ENCODE results near the gene CAPZB. TPM values are rescaled to one million over a fixed set of nuclear protein-coding genes. Genes with fewer than 3 reads are reported as not detected.
A peak's percentile ranks its signal among the peaks of the same experiment; 100 is the strongest.

CAPZB gene
- total RNA-seq, 1 experiment from 2014 or later: 198 TPM

GRCh38 chr1:19419691-19420090 lies 65.6 kb downstream of the CAPZB start:
- no peaks in the 10 kb centered on the region for H3K27me3 Mint-ChIP-seq (ENCODE audit: unreplicated experiment)
- no peak overlapping the region for H3K4me3 Mint-ChIP-seq (ENCODE audit: low read depth, unreplicated experiment)
- BruUV-seq (replicated peaks): no TSS peak
- intact Hi-C loops (cut with micrococcal nuclease; ENCODE audit: unreplicated experiment): no loop called here
- no peaks in the 10 kb centered on the region for H3K9me3 Mint-ChIP-seq (ENCODE audit: low read depth, unreplicated experiment)
- DNase-seq: no peak
- no peak for TF ChIP-seq CTCF (IDR thresholded peaks at IDR 0.05; ENCODE audit: unreplicated experiment)
- no peak overlapping the region for H3K27ac Mint-ChIP-seq (ENCODE audit: unreplicated experiment)
- H3K4me1 Mint-ChIP-seq (ENCODE audit: low read depth, unreplicated experiment): no peaks in the 10 kb centered on the region
- CTCF ChIA-PET: no interaction called here
- H3K36me3 Mint-ChIP-seq (ENCODE audit: insufficient read depth, unreplicated experiment): peaks cover 22% of the 10 kb centered on the region

DNA sequence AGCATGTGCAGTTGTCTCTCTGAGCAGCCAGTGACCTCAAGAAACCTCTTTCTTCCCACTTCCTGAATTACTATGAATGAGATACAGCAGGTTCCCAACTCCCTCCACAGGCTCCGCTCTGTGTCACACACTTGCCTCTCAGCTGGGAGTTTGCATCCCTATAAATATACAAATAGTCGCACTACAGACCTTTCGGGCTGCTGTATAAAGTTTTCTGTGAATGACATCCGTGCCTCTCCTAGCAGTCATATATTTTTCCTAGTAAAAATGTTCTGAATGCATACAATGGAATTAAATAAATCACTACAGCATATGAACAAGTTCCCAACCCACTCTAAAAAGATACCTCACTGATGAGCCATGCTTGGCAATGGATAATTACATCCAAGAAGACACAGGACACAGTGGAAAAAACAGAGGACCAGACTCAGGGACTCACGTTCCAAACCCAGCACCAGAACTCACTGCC lies 66.8 kb downstream of the CAPZB start:
- CTCF ChIA-PET: no interaction called here
- no peak for DNase-seq
- peaks cover 26% of the 10 kb centered on the region for H3K36me3 Mint-ChIP-seq (ENCODE audit: insufficient read depth, unreplicated experiment)
- H3K4me3 Mint-ChIP-seq (ENCODE audit: low read depth, unreplicated experiment): no peak overlapping the region
- H3K9me3 Mint-ChIP-seq (ENCODE audit: low read depth, unreplicated experiment): no peaks in the 10 kb centered on the region
- intact Hi-C loops (cut with micrococcal nuclease; ENCODE audit: unreplicated experiment): no loop called here
- BruUV-seq (replicated peaks): TSS peak; percentile 16
- no peak overlapping the region for H3K27ac Mint-ChIP-seq (ENCODE audit: unreplicated experiment)
- H3K27me3 Mint-ChIP-seq (ENCODE audit: unreplicated experiment): no peaks in the 10 kb centered on the region
- H3K4me1 Mint-ChIP-seq (ENCODE audit: low read depth, unreplicated experiment): no peaks in the 10 kb centered on the region
- no peak for TF ChIP-seq CTCF (IDR thresholded peaks at IDR 0.05; ENCODE audit: unreplicated experiment)

DNA sequence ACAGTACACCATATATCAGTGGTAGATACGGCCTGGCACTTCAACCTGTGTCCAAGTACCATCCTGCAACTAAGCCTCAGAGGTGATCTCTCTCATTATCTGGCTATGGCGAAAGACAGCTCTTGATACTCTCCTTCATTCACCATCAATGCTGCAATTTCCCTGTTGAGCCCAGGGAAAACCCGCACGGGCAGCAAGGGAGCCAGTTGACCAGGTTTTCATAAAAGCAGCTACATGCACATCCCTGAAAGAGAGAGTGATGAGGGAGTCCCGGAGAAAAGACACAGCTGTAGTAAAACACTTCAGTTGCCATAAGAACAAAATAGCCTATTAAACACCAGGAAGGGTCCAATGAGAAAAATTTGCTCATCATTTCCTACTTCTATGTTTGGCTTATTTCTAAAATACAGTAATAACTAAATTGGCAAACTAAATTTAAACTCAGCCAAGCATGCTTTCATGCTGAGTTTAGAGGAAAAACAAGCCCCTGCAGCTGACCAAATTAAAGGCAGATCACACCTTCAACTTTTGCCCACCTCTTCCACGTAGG lies 68.3 kb downstream of the CAPZB start:
- H3K36me3 Mint-ChIP-seq (ENCODE audit: insufficient read depth, unreplicated experiment): peaks cover 22% of the 10 kb centered on the region
- no peak for TF ChIP-seq CTCF (IDR thresholded peaks at IDR 0.05; ENCODE audit: unreplicated experiment)
- no peaks in the 10 kb centered on the region for H3K27me3 Mint-ChIP-seq (ENCODE audit: unreplicated experiment)
- intact Hi-C loops (cut with micrococcal nuclease; ENCODE audit: unreplicated experiment): no loop called here
- H3K9me3 Mint-ChIP-seq (ENCODE audit: low read depth, unreplicated experiment): no peaks in the 10 kb centered on the region
- DNase-seq: no peak
- H3K27ac Mint-ChIP-seq (ENCODE audit: unreplicated experiment): no peak overlapping the region
- no peak overlapping the region for H3K4me3 Mint-ChIP-seq (ENCODE audit: low read depth, unreplicated experiment)
- CTCF ChIA-PET: no interaction called here
- BruUV-seq (replicated peaks): no TSS peak
- H3K4me1 Mint-ChIP-seq (ENCODE audit: low read depth, unreplicated experiment): no peaks in the 10 kb centered on the region

DNA sequence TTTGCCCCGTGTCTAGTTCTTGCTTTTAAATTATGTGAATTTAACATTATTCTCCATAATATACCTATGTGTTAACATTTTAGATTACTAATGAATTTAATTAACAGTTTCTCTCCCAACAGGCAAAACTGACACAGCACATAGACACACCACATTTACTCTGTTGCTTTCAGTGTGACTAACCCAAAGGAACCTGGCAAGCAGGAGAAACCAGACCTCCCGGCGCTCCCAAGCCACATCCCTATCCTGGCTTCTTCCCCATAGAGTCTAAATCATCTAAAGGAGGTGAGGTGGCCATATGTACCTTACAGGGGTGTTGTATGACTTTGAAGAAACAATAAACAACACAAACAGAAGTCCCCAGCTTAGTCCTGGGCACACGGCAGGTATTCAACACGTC lies 69.2 kb downstream of the CAPZB start:
- H3K9me3 Mint-ChIP-seq (ENCODE audit: low read depth, unreplicated experiment): no peaks in the 10 kb centered on the region
- no peak overlapping the region for H3K4me3 Mint-ChIP-seq (ENCODE audit: low read depth, unreplicated experiment)
- CTCF ChIA-PET: interaction anchor here (0.6 kb wide), 1 partner anchor 164 kb away, joined by 3 read pairs; no protein-coding TSS in a partner anchor
- intact Hi-C loops (cut with micrococcal nuclease; ENCODE audit: unreplicated experiment): no loop called here
- peaks cover 22% of the 10 kb centered on the region for H3K36me3 Mint-ChIP-seq (ENCODE audit: insufficient read depth, unreplicated experiment)
- no peaks in the 10 kb centered on the region for H3K27me3 Mint-ChIP-seq (ENCODE audit: unreplicated experiment)
- H3K27ac Mint-ChIP-seq (ENCODE audit: unreplicated experiment): no peak overlapping the region
- DNase-seq: no peak
- BruUV-seq (replicated peaks): no TSS peak
- H3K4me1 Mint-ChIP-seq (ENCODE audit: low read depth, unreplicated experiment): no peaks in the 10 kb centered on the region
- TF ChIP-seq CTCF (IDR thresholded peaks at IDR 0.05; ENCODE audit: unreplicated experiment): no peak
